A172 (cell line): ENCODE data around the gene ZMIZ1. TPM values are rescaled to one million over a fixed set of nuclear protein-coding genes. Genes with fewer than 3 reads are reported as not detected.

Experiments
- DNase-seq: peaks from one replicate; pipeline ENCODE4 v3.0.0-alpha.2; 2015; ENCODE audit warnings: low spot score
- total RNA-seq: library from RNA; depleted of rRNA; stranded (reverse); fragments of >200 nt; shearing (Covaris generic); gene quantifications from 2 replicates; pipeline ENCODE4 v1.2.3, GENCODE V29; 2014

Gene ZMIZ1
- total RNA-seq, 1 experiment from 2014 or later = 16.6 TPM

GRCh38 chr10:79155301-79156081 lies 86.7 kb downstream of the ZMIZ1 start:
- no peak for DNase-seq

- DNase-seq = no peak
Measured at GRCh38 chr10:79156334-79157274, 87.8 kb downstream of the ZMIZ1 start.

GRCh38 chr10:79158004-79158340 lies 89.2 kb downstream of the ZMIZ1 start:
- no peak for DNase-seq

- DNase-seq = no peak
Measured at GRCh38 chr10:79158402-79159097, 89.8 kb downstream of the ZMIZ1 start.

GRCh38 chr10:79159141-79159651 lies 90.4 kb downstream of the ZMIZ1 start:
- DNase-seq = peak; percentile 87

GRCh38 chr10:79159785-79160184 lies 91.0 kb downstream of the ZMIZ1 start:
- no peak for DNase-seq

GRCh38 chr10:79160191-79160590 lies 91.4 kb downstream of the ZMIZ1 start:
- no peak for DNase-seq

- DNase-seq = no peak
Measured at GRCh38 chr10:79161557-79161956, 92.8 kb downstream of the ZMIZ1 start.

- DNase-seq = no peak
Measured at GRCh38 chr10:79162022-79162421, 93.3 kb downstream of the ZMIZ1 start.

- DNase-seq = peak; percentile 74
Measured at GRCh38 chr10:79162861-79163665, 94.3 kb downstream of the ZMIZ1 start.

- DNase-seq = no peak
Measured at GRCh38 chr10:79163666-79163975, 94.9 kb downstream of the ZMIZ1 start.

GRCh38 chr10:79164075-79164474 lies 95.3 kb downstream of the ZMIZ1 start:
- no peak for DNase-seq

GRCh38 chr10:79165070-79165778 lies 96.5 kb downstream of the ZMIZ1 start:
- no peak for DNase-seq

- no peak for DNase-seq
Measured at GRCh38 chr10:79166312-79166721, 97.6 kb downstream of the ZMIZ1 start.

GRCh38 chr10:79166741-79167140 lies 98.0 kb downstream of the ZMIZ1 start:
- DNase-seq = no peak

GRCh38 chr10:79167537-79167936 lies 98.8 kb downstream of the ZMIZ1 start:
- DNase-seq = no peak

GRCh38 chr10:79168210-79168609 lies 99.4 kb downstream of the ZMIZ1 start:
- DNase-seq = no peak

- DNase-seq = no peak
Measured at GRCh38 chr10:79170226-79170752, 101.5 kb downstream of the ZMIZ1 start.

GRCh38 chr10:79170993-79171392 lies 102.2 kb downstream of the ZMIZ1 start:
- DNase-seq = no peak

- DNase-seq = no peak
Measured at GRCh38 chr10:79171504-79171903, 102.7 kb downstream of the ZMIZ1 start.
